GM12878 (cell line): ENCODE data around the gene FMN2.

Experiments used
- CEBPB ChIP-seq, 2 experiments: fragments of 150-350 bp in 1 of 2; IDR thresholded peaks; 2 replicates each; pipeline ENCODE4 v1.6.1; 2012 to 2014; ENCODE audit warnings: low read depth in 2 of 2, low read length in 2 of 2, borderline replicate concordance in 1 of 2, inconsistent platforms in 1 of 2
- EZH2 ChIP-seq: IDR thresholded peaks from 2 replicates; pipeline ENCODE4 v1.6.1; 2012; ENCODE audit warnings: low read depth, mild to moderate bottlenecking, control low read depth, inconsistent platforms, low read length, borderline replicate concordance; ENCODE audit not compliant: control insufficient read depth
- JUNB ChIP-seq: IDR thresholded peaks from 2 replicates; pipeline ENCODE4 v1.6.1; 2016; ENCODE audit warnings: antibody characterized with exemption, mild to moderate bottlenecking
- PKNOX1 ChIP-seq: fragments of 450-650 bp; IDR thresholded peaks from 2 replicates; pipeline ENCODE4 v1.6.1; 2016; ENCODE audit warnings: mild to moderate bottlenecking
- RAD21 ChIP-seq: IDR thresholded peaks from 2 replicates; pipeline ENCODE4 v1.6.1; 2011; ENCODE audit warnings: mild to moderate bottlenecking, low read depth, low read length, moderate library complexity; ENCODE audit not compliant: insufficient read depth
- SMAD5 ChIP-seq: IDR thresholded peaks from 2 replicates; pipeline ENCODE4 v1.6.1; 2016; ENCODE audit warnings: antibody characterized with exemption, low read depth
- SRF ChIP-seq, 2 experiments: IDR thresholded peaks; 2 replicates each; pipeline ENCODE4 v1.6.1; 2011; ENCODE audit warnings: low read depth in 2 of 2, low read length in 2 of 2, mild to moderate bottlenecking in 1 of 2, moderate library complexity in 1 of 2
- YY1 ChIP-seq: IDR thresholded peaks from 2 replicates; pipeline ENCODE4 v1.6.1; 2011; ENCODE audit warnings: low read depth, mild to moderate bottlenecking, low read length
- ZNF274 ChIP-seq: IDR thresholded peaks from one replicate; pipeline ENCODE4 v1.8.0; 2011; ENCODE audit not compliant: insufficient read length, insufficient read depth
- ZSCAN29 ChIP-seq: fragments of 450-650 bp; IDR thresholded peaks from 2 replicates; pipeline ENCODE4 v1.6.1; 2017; ENCODE audit warnings: mild to moderate bottlenecking, moderate library complexity
- TF ChIP-seq, protein P1 (sequence below), 3 experiments: IDR thresholded peaks in 2 of 3; conservative IDR thresholded peaks in 1 of 3; 2 replicates each; pipeline ENCODE4 v1.5.1; 2011; ENCODE audit warnings: low read depth in 3 of 3, low read length in 3 of 3, mild to moderate bottlenecking in 3 of 3, control low read depth in 2 of 3, moderate library complexity in 2 of 3, inconsistent platforms in 1 of 3, mixed read lengths in 1 of 3; ENCODE audit not compliant: control insufficient read depth in 2 of 3, insufficient read depth in 1 of 3; ENCODE audit errors: extremely low read depth in 1 of 3
- TF ChIP-seq, protein P2 (sequence below): IDR thresholded peaks from 2 replicates; pipeline ENCODE4 v1.6.1; 2011; ENCODE audit warnings: mild to moderate bottlenecking, low read depth, low read length, moderate library complexity; ENCODE audit not compliant: insufficient replicate concordance

DNA sequence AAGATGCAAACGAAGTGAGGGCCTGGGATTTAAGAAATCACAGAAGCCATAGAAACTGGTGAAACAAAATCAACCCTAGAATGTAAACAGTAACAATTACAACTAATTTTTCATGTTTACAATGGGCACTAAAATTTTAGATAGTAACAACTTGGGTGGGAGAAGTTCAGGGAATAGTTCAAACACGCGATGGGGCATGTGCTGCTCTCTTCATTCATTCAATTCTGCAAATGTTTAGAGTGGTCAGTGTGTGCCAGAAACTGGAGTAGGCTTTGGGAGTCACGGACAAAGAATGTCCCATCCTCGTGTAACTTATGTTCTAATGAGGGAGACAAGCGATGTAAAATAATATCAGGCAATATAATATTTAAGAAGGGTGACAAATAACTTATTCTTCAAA, 386.9 kb downstream of the FMN2 start:
- TF ChIP-seq, protein P1, sequence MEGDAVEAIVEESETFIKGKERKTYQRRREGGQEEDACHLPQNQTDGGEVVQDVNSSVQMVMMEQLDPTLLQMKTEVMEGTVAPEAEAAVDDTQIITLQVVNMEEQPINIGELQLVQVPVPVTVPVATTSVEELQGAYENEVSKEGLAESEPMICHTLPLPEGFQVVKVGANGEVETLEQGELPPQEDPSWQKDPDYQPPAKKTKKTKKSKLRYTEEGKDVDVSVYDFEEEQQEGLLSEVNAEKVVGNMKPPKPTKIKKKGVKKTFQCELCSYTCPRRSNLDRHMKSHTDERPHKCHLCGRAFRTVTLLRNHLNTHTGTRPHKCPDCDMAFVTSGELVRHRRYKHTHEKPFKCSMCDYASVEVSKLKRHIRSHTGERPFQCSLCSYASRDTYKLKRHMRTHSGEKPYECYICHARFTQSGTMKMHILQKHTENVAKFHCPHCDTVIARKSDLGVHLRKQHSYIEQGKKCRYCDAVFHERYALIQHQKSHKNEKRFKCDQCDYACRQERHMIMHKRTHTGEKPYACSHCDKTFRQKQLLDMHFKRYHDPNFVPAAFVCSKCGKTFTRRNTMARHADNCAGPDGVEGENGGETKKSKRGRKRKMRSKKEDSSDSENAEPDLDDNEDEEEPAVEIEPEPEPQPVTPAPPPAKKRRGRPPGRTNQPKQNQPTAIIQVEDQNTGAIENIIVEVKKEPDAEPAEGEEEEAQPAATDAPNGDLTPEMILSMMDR (IDR thresholded peaks at IDR 0.05 in 2 of 3, conservative IDR thresholded peaks at IDR 0.05 in 1 of 3; ENCODE audit: control insufficient read depth in 2 of 3, extremely low read depth in 1 of 3, insufficient read depth in 1 of 3, low read depth in 3 of 3, low read length in 3 of 3) = no peak
- TF ChIP-seq SRF (IDR thresholded peaks at IDR 0.05; ENCODE audit: low read depth in 2 of 2, low read length in 2 of 2) (no peak), ZSCAN29 (no peak), SMAD5 (no peak), CEBPB (IDR thresholded peaks at IDR 0.05; ENCODE audit: borderline replicate concordance in 1 of 2, low read depth in 2 of 2, low read length in 2 of 2) (no peak), PKNOX1 (no peak), EZH2 (no peak), RAD21 (no peak), YY1 (no peak), JUNB (no peak), ZNF274 (no peak)
- TF ChIP-seq, protein P2, sequence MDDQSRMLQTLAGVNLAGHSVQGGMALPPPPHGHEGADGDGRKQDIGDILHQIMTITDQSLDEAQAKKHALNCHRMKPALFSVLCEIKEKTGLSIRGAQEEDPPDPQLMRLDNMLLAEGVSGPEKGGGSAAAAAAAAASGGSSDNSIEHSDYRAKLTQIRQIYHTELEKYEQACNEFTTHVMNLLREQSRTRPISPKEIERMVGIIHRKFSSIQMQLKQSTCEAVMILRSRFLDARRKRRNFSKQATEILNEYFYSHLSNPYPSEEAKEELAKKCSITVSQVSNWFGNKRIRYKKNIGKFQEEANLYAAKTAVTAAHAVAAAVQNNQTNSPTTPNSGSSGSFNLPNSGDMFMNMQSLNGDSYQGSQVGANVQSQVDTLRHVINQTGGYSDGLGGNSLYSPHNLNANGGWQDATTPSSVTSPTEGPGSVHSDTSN = no peak
